ENCODE results near the gene CPNE9.
A peak's percentile ranks its signal among the peaks of the same experiment; 100 is the strongest.

CPNE9 gene

DNA sequence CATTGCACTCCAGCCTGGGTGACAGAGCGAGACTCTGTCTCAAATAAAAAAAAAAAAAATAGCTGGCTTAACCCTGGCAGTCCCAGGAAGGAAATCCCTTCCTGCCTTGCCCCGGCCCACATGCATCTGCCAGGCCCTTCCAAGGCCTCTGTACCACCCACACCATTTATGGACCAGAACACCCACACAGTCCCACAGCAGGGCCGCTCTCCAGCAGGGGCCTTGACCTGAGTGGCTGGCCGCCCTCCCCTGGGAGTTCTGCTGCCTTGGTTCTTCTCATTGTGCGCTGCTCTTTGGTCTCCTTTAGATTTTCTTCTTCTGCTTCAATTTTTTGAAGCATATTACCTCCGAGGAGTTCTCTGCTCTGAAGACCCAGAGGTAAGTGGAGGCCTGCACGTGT lies 16.1 kb upstream of the CPNE9 start:
- DNase-seq: no peak

DNA sequence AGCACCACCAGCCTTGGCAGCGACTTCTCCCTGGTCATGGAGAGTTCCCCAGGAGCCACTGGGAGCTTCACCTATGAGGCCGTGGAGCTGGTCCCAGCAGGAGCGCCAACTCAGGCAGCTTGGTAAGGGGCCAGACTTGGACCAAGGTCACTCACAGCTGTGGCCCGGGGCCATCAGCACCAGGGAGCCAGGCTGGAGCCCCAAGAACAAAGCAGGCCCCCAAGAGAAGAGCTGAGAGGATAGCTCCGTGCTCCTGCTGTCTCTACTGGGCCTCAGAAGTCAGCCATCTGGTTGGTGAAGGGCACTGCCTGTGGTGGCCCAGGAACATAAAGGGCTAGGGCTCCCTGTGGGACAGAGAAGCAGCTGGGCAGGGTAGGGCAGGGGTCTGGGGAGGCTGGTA lies 14.7 kb upstream of the CPNE9 start:
- no peak for DNase-seq

DNA sequence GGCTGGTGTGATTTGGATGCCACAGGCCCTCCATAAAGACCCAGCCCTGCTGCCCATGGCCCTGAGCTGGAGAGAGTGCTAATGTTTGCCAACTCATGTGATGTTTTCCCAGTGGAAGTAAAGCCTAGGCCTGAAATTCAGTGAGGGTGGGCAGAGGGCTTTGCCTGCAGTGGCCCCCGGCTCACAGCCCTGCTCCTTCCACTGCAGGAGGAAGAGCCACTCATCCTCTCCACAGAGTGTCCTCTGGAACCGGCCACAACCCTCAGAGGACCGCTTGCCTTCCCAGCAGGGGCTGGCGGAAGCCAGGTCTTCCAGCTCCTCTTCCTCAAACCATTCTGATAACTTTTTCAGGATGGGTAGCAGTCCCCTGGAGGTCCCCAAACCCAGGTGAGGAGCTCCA lies 13.9 kb upstream of the CPNE9 start:
- no peak for DNase-seq

DNA sequence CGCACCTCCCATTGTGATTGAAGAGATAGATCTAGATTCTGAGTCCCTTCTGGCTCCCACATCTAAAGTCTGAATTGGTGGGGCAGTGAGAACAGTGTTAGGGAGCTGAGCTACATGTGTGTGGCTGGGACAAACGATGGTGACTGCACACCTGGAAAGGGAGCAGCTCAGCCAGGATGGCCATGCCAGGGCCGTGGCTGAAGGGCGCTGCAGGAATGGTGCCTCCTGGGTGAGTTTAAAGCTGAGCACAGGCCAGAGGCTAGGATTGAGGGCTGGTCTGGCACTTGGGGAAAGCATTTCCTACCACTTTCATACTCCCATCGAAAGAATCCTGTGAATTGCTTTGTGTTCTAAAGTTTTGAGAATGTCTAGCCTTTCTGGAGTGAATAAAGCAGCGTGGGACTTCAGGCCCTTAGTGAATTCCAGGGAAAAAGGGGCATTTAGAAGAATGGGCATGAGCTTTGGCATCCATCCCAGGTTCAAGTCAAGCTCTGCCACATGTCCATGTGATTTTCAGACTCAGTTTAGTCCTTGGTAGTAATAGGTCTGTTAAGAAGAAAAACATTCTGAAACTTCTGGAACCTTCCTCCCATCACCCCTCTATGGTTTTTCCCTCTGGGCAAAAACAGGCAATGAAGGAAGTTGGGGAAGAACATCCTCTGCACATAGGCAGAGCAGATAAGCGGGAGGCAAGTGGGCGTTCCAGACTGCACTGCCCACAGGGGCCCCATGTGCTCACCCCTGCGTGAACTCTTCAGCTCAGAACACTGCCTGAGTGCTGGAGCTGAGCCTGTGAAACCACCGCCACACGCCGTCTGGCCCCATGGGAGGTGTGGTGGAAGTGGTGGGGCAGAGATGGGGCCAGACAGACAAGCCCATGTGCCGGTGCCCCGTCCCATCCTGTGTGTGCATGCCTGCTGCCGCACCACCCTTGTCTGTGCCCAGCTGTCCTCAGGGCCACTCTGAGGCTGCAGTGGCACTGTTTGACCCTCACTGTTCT lies 12.9 kb upstream of the CPNE9 start:
- peak; percentile 8 for DNase-seq

DNA sequence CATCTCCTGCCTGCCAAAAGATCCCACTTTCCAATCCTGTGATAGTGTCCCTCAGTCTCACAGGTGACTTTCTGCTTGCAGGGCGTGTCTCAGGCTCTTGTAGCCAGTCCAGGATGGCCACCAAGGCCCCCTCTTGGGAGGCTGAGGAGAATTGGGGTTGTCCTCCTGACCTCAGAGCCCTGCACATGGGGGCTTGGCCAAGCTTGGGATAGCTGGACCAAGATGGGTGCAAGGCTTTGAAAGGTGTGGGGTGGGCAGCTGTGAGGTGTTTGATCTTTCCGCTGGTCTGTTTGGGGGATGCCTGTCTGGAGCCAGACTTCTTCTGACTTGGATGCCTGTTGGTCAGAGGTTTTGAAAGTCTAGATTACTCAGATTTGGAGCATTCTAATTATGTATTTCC lies 12.0 kb upstream of the CPNE9 start:
- DNase-seq: no peak

DNA sequence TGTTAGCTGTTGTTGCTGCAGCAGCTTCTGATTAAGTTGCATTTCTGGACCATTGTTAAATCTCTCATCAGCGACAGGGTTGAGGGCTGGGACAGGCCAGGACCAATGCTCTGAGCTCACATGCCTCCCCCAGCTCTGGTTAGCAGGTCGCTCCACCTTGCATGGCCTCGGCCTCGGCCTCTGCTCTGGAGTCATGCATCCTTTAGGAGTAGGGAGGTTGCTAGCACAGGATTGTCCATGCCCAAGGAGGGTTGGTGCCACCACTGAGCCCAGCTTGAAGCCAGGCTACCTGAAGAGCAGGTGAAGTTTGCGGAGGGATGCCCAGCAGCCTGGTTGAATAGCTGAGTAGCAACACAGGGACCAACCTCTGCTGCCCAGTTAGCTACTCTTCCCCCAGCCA lies 11.2 kb upstream of the CPNE9 start:
- DNase-seq: no peak

DNA sequence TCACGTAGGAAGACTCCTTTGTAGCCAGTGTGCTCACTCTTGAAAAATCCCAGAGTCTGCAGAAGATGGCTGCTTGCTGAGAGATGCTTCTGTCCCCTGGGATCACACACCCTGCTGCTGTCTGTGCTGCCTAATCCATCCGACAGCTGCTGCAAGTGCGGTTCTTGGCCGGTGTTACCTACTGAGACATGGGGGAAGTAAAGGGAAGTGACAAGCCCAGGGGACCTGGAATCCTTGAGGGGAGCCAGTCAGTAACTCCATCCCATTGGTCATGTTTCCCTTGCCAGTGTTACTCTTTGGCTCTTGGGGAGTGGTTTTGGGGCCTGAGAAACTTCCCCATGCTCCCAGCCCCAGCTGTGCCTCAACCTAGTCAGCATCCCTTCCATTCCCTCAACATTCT lies 8.3 kb upstream of the CPNE9 start:
- no peak for DNase-seq

DNA sequence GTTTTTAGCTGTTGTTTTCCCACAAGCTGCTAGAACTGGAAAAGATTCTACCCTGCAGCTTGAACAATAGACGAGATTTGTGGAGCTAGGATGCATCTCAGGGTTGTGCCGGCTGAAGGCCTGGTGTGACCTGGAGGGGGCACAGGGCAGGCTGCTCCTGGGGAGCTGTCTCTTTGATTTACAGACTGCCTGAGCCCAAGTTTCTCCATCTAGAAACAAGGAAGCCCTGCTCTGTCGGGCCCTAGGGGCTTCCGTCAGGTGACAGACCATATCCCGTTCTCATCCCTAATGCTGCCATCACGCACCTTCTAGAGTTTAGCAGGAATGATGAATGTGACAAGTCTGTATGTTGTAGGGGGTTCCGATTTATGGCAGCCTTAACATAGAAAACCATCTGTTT lies 7.9 kb upstream of the CPNE9 start:
- DNase-seq: no peak

DNA sequence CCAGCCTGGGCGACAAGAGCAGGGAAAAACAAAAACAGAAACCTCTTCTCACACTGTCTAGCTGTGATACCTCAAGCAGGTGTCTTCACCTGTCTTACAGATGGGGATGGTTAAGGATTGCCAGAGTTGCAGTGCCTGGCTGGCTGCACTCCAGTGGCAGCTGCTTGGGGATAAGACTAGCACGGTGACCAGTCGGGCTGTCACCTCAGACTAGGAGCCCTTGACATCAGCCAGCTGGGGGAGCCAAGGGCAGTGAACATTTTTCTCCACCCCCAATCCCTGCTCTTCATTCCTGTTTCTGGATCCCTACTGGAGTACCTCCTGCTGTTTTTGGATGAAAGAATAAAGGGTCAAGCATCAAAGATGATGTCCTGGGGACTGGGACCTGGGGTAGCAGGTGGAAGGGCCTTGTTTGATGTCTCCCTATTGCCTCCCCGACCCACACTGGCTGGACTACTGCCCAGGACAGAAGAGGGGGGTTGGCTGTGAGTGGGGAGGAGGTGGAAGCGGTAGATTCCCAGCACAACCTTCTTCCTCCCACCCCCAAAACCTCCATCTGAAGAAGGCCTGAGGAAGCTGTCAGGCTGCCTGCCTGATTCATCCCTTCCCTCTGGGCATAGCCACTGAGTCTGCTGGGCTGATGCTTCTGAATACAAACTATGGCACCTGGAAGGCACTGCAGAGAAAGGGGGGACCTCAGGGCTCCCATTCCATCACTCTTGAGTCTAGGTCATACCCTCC lies 7.0 kb upstream of the CPNE9 start:
- DNase-seq: no peak

DNA sequence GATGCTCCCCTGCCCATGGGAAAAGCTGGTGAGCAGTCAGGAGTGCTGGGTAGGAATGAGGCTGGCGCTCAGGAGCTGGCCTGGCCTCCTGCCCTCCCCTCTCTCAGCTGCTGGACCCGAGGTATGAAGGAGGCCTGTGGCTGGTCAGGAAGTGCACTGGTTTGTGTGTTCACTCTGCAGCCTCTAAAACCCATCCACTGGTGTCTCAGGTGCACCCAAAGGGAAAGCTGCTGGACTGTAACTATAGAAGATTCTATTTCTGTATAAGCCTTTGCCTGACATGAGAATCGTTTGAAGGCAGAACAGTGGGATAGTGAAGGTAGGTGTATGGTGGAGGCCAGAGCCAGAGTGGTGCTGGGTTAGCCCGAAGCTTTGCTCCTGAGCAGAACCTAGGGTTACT lies 5.7 kb upstream of the CPNE9 start:
- DNase-seq: no peak

DNA sequence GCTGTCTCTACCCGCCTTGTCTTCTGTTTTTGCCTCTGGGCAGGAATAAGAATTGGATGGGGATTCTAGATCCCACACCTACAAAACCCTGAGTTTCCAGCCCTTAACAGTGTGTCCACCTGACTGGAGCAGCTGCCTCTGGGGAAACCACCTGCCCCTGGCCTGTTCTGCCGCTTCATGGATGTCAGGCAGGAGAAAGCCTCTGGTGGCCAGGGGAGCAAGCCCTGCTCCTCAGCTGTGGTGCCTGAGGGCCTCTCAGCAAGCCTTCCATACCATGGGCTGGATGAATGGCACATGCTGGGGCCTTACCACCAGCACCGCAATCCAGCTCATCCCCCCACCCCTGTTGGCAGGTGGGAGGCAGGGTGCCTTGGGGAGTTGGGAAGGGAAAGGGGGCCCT lies 5.3 kb upstream of the CPNE9 start:
- no peak for DNase-seq

DNA sequence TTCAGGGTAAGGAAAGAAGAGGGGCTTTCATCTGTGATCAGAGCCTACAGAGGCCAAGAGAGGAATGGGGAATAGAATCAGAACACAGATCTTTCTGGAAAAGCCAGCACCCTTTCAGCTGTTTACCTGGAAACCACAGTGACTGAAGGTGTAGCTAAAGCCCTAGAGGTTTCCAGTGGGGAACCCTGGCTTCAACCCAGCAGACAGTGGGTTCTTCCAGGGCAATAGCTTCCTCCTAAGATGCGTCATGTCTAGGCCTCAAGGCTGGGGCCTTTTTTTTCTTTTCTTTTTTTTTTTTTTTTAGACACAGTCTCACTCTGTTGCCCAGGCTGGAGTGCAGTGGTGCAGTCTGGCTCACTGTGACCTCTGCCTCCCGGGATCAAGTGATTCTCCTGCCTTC lies 3.1 kb upstream of the CPNE9 start:
- DNase-seq: no peak

DNA sequence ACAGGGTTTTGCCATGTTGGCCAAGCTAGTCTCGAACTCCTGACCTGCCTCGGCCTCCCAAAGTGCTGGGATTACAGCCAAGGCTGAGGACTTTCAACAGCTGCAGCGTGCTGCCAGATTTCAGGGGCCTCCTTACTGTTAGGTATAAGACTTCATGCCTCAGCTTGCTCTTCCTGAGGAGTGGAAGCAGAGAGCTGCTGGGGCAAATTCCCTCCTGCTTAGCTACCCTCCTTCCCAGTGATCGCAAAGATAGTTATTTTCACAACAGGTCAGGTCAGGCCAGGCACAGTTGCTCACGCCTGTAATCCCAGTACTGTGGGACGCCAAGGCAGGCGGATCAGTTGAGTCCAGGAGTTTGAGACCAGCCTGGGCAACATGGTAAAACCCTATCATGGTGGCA lies 2.6 kb upstream of the CPNE9 start:
- no peak for DNase-seq

DNA sequence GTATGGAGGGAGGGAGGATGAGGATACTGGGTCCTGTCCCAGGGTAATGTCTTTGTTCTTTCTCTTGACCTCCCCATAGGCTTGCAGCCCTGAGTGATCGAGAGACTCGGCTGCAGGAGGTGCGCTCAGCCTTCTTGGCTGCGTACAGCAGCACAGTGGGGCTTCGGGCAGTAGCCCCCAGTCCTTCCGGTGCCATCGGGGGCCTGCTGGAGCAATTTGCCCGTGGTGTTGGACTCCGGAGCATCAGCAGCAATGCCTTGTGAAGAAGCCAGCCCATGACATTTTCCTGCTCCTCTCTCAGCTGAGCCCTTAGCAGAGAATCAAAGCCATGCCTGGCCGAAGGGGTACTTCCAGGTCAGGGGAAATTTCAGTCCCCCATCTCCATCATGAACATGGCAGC lies 1.9 kb upstream of the CPNE9 start:
- DNase-seq: no peak

DNA sequence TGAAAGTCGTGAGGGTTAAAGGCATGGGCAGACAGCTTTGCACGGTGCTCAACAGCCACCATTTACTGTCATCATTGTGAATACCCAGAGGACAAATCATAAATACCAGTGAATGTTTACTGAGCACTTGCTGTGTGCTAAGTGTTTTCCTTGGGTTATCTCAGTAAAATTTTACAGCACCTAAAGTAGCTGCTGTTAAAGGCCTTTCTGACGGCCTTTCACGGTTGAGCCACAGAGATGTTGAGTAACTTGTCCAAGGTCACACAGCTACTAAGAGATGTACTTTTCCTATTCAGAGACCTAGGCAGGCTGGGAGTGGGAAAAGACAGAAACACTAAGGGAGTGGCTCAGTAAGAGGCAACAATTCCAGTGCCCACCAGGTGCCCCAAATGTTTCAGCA lies 393 bp upstream of the CPNE9 start:
- no peak for DNase-seq

DNA sequence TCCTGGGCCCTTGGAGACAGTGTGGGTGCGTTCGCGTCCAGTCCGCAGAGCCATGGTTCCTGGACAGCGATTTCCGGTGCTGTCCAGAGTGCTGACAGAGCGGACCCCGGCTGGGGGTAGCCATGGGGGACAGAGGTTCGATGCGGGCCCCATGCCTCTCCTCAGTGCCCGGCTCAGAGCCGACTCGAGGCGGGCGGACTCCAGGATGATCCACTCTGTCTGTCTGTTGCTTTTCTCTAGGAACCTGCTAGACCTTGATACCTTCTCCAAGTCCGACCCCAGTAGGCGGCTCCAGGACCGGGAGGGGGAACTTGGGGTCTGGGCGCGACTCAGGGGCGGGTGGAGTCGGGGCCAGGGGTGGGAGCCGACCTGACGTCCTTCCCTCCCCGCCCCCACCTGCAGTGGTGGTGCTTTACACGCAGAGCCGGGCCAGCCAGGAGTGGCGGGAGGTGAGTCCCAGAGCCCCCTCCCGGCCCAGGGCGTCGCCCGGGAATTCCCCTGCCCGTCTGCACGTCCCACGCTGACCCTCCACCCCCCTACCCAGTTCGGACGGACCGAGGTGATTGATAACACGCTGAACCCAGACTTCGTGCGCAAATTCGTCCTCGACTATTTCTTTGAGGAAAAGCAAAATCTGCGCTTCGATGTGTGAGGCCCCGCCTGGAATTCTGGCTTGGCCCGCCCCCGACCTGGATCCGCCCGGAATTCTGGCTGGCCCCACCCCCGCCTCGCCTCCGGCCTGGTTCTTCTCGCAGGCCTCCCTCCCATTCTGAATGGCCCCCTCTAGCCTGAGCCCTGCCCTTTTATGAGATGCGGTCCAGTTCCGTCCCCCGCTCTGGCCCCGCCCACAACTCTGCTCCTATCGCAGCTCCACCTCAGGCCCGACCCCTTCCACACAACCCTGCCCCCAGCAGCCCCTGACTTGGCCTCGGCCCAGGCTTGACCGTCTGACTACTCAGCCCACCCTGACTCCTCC lies 1.0 kb downstream of the CPNE9 start:
- peak; percentile 57 for DNase-seq

DNA sequence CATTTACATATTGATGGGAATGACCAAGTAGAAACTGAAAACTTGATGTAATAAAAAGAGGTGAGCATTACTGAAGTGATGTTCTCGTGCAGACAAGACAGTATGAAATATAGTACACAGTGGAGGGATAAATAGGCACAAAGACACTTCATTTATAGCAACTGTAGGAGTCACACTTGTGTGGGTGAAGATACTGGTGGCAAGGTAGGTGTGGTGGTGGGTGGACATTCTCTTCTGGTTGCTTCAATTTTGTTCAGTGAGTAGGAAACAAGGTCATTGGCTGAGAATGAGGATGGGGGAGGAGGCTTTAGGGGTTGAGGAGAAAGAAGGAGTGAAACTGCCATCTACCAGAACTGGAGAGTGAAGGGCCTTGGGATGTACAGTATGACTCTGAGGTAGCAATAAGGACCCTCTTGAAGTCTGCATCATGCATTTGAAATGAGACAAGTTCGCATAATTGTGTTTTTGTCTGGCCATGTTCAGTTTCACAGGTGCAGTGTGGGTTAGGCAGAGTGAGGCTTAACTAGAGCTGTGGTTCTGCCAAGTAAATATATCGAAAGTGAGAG lies 6.6 kb downstream of the CPNE9 start:
- DNase-seq: no peak

DNA sequence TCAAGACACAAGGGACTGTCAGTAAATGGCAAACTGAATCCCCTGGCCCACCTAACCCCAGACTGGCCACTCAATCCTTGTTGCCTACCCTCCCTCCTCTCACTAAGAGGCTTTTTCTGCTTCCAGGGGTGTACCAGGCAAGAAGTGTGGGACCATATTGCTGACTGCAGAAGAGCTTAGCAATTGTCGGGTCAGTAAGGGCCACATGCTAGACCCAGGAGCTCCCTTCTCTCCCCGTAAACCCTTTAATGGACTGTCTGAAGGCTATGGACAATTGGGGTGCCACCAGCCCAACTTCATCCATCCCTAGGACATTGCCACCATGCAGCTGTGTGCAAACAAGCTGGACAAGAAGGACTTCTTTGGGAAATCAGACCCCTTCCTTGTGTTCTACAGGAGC lies 8.8 kb downstream of the CPNE9 start:
- DNase-seq: no peak

DNA sequence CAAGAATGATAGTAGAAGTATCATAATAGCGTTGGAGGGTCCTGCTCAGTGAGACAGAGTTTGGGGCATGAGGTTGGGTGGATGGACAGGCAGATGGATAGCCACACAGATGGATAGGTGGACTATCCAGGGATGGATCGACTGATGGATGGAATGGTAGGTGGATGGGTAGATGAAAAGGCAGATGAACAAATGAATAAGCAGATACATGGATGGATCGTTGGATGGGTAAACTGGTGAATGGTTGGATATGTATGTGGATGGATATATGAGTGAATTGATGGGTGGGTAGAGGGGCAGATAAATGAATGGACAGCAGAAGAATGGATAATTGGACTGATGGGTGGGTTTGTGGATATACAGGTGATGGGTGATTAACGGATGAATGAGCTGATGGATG lies 9.5 kb downstream of the CPNE9 start:
- DNase-seq: no peak

DNA sequence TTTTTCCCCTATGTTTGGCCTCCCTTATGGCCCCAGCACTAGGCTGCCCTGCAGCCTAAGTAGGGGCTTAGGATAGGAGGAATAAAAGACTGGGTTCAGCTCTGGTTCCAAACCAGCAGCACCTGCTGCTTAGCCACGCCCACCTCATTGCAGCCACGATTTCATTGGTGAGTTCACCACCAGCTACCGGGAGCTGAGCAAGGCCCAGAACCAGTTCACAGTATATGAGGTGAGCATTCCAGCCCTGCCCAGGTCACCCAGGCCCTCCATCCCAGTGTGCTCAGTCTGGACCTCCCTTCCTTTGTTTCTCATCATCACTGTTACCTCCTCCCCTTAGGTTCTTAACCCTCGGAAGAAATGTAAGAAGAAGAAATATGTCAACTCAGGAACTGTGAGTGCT lies 11.5 kb downstream of the CPNE9 start:
- DNase-seq: peak; percentile 49

DNA sequence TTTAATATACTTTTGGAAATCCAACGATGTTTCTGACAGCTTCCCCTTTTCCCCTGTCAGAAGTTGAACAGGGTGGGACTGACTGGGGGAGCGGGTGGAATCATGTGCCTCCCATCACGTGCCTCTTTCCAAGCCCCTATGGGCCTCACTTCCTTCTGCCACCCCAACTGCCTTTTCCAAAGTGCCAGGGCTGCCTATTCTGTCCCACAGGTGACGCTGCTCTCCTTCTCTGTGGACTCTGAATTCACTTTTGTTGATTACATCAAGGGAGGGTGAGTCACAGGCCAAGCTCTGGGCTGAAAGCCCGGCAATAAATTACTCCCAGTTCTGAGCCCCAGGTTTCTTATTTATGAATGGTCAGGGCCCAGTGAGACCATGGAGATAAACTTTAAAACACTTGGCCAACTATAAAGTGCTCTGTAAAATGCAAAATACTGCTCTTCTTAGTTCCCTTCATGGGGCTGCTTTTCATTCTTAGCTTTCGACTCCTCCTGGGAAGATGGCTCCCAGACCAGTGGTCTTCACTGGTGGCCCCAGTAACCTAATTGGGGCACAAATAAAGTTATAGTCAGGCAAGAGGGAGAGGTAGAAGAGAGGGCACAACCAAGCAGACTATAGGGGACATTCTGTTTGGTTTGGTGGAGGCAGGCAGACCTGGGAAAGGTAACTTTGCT lies 12.3 kb downstream of the CPNE9 start:
- peak; percentile 96 for DNase-seq

Measured in hematopoietic multipotent progenitor cell treated with erythropoietin and hydrocortisone succinate and interleukin-3 and kit ligand, for 6 days (in vitro differentiated cells).